Omental fat pad (tissue), 4 donors: Measurements from ENCODE around the gene FAM98B. TPM values are rescaled to one million over a fixed set of nuclear protein-coding genes. Genes with fewer than 3 reads are reported as not detected.

Source experiments
- ATAC-seq: fragments of 150-250 bp; one replicate; pipeline ENCODE4 v1.9.1; 2016; ENCODE audit warnings: mild to moderate bottlenecking, moderate library complexity; ENCODE audit not compliant: low FRiP score
- DNase-seq: peaks from one replicate; pipeline ENCODE4 v3.0.0-alpha.2; 2019; ENCODE audit warnings: low spot score
- CTCF ChIP-seq, 3 donors: fragments of 450-650 bp; IDR thresholded peaks; one replicate each; pipeline ENCODE4 v1.5.1; 2016 to 2017; ENCODE audit warnings: antibody characterized with exemption in 3 of 3, mild to moderate bottlenecking in 3 of 3, moderate library complexity in 2 of 3
- total RNA-seq, 4 donors: library from RNA; depleted of rRNA; stranded (reverse); fragments of >200 nt; gene quantifications; one replicate each; pipeline ENCODE4 v1.1.0, GENCODE V29; 2016

FAM98B gene
- total RNA-seq, 4 donors from 2014 or later: 7.6 to 18.3 (median 10.7) TPM

- no peak for TF ChIP-seq CTCF (IDR thresholded peaks at IDR 0.05)
- ATAC-seq (no peak), DNase-seq (no peak)
These were observed 7.3 kb downstream of the FAM98B start for GRCh38 chr15:38461066-38461833.

GRCh38 chr15:38463893-38464292 is 10.0 kb downstream of the FAM98B start:
- TF ChIP-seq CTCF (IDR thresholded peaks at IDR 0.05): no peak
- no peak for ATAC-seq

GRCh38 chr15:38464675-38465074 is 10.7 kb downstream of the FAM98B start:
- ATAC-seq (no peak), DNase-seq (no peak)
- no peak for TF ChIP-seq CTCF (IDR thresholded peaks at IDR 0.05)

More at GRCh38 chr15:38463893-38464292, 10.0 kb downstream of the FAM98B start:
- no peak for DNase-seq

- ATAC-seq (no peak), DNase-seq (no peak)
- TF ChIP-seq CTCF (IDR thresholded peaks at IDR 0.05): no peak
These were observed 16.9 kb downstream of the FAM98B start for GRCh38 chr15:38470816-38471215.

GRCh38 chr15:38471974-38472373 is 18.0 kb downstream of the FAM98B start:
- DNase-seq: no peak
- ATAC-seq: no peak
- TF ChIP-seq CTCF (IDR thresholded peaks at IDR 0.05): no peak

GRCh38 chr15:38474155-38474757 is 20.3 kb downstream of the FAM98B start:
- peak; percentile 93 for ATAC-seq
- DNase-seq: no peak
- TF ChIP-seq CTCF (IDR thresholded peaks at IDR 0.05): peak in 1 of 3 donors; percentile 47

- TF ChIP-seq CTCF (IDR thresholded peaks at IDR 0.05): no peak
- ATAC-seq: no peak
- DNase-seq: no peak
These were observed 21.4 kb downstream of the FAM98B start for GRCh38 chr15:38475361-38475760.
